NCI-H748 (cell line): ENCODE results near the gene RRAS.

Experiments
- DNase-seq: peaks from one replicate; lab custom pipeline; 2025; ENCODE audit not compliant: unreplicated experiment; lab: John Stamatoyannopoulos, UW

The RRAS gene

GRCh38 chr19:49677231-49677900 is 37.4 kb upstream of the RRAS start, which contains the start of gene PRMT1:
TSS of gene PRMT1 (plus strand) at chr19:49677271. CDS start at chr19:49677281, 10 bp downstream.
- peak; percentile 81 for DNase-seq

DNA sequence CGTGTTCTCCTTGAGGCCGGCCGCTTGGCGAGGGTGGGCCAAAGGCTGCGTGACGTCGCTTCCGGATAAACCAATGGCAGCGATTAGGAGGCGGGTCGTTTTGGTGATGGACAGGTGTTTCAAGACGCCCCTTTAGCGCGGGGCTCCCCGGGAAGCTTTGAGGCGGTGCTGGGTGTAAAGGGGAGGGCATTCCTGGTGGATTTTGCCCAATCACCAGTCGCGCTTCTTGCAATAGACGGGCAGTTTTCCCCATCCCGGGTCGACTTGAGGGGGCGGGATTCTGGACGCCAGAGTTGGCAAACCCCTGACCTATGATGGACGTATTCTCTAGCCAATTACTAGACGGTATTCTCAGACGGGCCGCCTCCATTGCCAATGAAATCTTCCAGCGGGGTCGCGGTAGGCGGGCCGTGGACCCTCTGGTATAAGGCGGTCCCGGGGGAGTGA is 36.9 kb upstream of the RRAS start:
- peak; percentile 100 for DNase-seq

DNA sequence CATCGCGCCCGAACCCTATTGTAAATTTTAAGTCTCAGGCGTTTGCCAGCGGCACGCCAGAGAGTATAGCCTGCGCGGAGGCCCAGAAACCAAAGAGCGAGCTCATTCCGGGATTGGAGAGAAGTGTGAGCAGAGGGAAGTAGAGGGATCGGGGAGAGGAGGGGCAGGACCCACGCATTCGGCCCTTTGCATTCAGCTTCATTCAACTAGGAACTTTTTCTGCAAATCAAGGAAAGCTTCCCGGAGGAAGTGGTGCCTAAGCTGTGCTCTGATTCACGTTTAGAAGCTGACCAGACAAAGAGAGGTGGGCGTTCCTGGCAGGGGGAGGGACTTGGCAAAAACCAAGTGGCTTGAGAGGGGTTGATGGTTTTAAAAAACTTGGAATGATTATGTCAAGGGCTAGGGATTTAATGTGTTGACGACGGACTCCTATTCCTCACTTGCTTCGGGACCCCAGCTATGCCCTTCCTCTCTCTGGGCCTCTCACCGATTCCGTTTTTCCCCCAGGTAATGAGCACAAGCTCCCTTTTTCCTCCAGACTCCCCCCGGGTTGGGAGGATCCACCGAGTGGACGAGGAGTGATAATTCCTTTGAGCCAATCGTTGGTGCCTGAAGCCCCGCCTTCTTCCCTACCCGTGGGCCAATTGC is 36.3 kb upstream of the RRAS start:
- peak; percentile 96 for DNase-seq

- peak; percentile 95 for DNase-seq
Measured at GRCh38 chr19:49672131-49672919, 32.4 kb upstream of the RRAS start.

DNA sequence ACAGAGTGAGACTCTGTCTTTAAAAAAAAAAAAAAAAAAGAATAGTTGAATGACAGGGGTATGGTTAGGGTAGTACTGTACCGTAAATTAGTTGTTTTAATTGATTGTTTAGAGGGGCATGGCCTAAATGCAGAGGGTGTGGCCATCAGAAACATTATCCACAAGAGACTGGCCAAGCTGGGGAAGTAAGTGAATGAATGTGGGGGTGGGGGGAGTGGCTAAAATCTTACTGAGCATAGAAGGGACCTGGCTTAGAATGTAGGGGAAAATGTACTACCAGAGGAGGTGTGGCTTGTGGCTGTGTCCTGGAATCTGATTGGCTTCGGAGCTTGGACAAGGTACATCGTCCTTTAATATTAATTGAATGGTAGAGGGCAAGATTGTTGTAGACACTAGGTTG is 29.6 kb upstream of the RRAS start:
- DNase-seq, result no peak

DNA sequence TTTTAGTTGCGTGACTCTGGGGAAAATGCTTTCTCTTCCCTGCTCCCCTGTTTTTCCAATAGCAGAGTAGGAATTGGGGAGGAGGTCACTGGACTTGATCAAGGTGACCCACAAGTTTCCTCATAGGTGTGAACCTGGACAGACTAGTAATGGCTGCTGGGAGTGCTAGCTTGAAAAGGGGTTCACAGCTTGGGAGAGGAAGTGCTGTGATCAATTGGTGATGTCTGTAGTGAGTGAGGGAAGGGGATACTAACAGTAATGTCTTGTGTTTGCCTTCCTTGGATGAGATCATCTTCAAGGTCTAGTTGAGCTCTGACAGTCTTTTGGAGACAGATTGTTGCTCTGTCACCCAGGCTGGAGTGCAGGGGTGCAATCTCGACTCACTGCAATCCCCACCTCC is 27.5 kb upstream of the RRAS start:
- no peak for DNase-seq

- no peak for DNase-seq
Measured at GRCh38 chr19:49666120-49666444, 26.1 kb upstream of the RRAS start.

DNA sequence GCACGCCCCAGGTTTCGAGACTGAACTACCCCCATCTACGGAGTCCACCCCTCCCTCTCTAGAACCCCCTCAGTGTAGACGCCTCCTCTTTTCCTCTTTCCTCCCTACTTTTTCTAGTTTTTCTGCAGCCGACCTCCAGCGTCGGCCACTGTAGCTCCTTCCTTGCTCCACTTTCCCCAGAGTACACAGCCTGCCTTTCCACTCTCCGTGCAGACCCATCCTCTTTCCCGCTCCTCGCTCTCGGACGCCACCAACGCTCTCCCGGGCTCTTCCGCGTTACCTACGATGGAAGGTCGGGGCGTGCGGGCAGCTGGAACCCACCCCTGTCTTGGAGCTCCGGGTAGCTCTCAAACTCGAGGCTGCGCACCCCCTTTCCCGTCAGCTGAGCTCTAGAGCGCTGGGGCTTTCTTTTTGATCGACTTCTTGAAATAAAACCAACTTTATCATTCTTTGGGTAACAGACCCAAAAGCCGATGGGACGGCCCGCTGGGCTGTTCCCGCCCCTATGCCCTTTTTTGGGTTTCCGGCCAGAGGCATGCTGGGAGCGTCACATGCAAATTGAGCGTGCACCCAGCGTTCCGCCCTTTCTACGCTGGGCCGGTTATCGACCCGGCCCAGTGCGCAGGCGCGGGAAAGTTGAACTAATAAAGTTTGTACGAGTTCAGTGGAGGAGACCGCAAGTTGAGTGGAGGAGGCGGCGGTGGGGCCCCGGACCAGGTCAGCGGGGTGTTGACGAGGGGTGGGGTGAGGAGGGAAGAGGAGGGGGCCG is 25.6 kb upstream of the RRAS start, which contains the start of the genes BCL2L12 and IRF3:
Gene BCL2L12 (plus strand): TSS at position 583 of the 769 bp plus-strand sequence. CDS start 760 bp downstream, outside the sequence.
Gene IRF3 (minus strand): TSS at position 507 of the 769 bp plus-strand sequence. CDS start 1,019 bp downstream, outside the sequence.
- peak; percentile 94 for DNase-seq

DNA sequence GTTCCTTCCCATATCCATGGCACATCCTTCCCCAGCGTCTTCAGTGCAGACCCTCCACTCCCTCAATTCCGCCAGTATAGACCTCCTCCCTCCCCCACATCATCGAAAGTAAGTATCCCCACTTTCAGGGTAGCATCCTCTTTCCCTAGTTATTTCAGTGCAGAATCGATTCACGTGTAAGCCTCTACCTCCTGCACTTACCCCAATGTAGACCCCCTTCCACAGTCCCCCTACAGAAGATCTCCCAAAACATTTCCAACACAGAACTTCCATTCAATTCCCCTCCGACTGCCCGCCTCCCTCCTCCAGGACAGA is 25.1 kb upstream of the RRAS start:
- no peak for DNase-seq

DNA sequence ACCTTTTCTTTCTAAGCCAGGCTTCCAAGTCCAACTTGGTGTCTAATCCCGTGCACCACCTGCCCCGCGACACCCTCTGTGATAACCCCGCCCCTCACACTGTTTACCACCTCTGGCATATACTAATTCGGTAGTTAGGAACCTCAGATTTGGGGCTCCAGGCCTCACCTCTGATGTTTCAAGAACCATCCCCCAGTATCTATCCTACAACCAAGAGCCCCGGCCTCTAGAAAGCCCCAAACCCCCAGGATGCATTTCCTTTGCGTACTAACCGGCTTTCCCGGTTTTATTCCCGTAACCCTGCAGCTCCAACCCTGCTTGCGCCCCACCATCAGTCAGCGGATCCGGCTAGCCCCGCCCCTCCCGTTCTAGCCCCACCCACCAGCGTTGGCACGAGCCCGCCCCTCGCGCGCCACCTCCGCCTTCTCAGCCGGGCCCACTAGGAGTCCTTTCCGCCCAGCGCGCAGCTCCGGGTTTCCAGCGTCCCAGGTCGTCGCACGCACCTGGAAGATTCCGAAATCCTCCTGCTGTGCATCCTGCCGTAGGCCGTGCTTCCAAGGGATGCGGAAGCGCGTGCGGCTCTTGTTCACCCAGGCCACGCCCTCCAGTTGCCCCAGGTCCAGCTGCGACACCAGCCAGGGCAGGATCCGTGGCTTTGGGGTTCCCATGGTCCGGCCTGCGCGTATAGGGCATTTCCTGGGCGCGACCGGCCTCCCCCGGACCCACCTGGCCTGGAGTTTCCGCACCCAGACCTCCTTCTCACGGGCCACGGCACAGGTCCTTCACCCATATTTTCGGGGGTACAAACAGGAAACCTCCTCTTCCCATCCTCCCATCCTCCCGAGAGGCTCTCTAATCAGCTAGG is 24.5 kb upstream of the RRAS start:
- peak; percentile 94 for DNase-seq

DNA sequence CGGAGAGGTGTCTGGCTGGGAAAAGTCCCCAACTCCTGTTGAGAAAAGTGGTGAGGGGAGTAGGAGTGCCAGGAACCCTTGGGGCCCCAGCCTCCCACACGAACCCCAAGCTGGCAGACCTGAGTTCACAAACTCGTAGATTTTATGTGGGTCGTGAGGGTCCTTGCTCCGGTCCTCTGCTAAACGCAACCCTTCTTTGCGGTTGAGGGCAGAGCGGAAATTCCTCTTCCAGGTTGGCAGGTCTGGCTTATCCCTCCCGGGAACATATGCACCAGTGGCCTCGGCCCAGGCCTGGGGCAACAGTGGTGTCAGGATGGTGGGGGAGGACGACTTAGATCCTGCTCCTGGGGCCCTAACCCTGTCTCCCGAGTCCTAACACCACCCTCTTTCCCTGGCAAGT is 23.3 kb upstream of the RRAS start:
- DNase-seq, result no peak

DNA sequence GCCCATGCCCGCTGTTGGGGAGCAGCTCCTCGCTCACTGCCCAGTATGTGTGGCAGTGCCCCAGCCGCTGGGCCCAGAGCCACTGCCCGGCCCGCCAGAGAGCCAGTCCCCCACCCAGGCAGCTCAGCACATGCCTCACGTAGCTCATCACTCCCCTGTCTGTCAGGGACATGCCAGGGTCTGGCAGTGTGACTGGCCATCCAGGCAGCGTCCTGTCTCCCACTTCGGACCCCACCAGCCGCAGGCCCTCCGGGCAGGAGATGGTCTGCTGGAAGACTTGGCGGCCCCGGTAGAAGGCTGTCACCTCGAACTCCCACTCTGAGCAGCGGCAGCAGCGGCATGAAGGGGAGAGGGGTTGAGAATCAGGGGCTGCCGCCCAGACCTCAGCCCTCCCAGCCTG is 22.1 kb upstream of the RRAS start:
- DNase-seq, result no peak

DNA sequence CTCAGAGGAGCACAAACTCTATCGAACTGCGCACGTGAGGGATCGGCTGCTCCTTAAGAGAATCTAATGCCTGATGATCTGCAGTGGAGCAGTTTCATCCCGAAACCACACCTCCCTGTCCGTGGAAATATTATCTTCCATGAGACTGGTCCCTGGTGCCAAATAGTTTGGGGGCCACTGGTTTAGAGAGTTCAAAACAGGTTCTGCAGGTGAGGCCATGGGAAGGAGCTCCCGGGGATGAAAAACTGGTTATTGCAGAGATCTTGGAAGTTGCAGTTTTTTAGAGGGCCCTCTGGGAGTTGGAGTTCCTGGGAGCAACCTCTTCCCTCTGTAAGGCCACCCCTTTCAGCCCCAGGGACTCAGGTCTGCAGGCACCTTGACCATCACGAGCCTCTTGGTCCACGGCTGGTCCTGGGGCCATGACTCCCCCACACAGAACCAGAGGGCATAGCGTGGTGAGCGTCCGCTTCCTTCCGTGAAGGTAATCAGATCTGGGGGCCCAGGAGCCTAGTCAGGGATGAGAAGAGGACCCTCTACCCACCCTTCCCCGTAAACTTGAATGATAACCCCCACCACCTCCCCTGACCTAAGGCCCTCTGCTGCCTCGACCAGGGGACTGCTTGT is 20.5 kb upstream of the RRAS start:
- no peak for DNase-seq

GRCh38 chr19:49658566-49659442 is 18.9 kb upstream of the RRAS start:
- DNase-seq, result no peak

DNA sequence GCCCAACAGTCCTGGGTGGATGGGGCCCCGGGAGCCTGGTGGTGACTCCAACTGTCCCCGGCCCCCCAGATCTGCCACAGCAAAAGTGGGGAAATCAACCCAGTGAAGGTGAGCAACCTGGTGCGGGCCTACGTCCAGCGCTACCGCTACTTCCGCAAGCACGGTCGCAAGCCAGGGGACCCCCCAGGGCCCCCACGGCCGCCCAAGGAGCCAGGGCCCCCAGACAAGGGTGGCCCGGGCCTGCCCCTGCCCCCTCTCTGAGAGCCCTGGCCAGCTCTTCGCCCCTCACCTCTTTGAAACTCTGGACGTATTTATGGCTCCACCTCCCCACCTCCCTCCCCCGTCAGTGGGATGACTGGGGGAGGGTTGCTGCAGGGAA is 18.2 kb upstream of the RRAS start:
- DNase-seq, result no peak

DNA sequence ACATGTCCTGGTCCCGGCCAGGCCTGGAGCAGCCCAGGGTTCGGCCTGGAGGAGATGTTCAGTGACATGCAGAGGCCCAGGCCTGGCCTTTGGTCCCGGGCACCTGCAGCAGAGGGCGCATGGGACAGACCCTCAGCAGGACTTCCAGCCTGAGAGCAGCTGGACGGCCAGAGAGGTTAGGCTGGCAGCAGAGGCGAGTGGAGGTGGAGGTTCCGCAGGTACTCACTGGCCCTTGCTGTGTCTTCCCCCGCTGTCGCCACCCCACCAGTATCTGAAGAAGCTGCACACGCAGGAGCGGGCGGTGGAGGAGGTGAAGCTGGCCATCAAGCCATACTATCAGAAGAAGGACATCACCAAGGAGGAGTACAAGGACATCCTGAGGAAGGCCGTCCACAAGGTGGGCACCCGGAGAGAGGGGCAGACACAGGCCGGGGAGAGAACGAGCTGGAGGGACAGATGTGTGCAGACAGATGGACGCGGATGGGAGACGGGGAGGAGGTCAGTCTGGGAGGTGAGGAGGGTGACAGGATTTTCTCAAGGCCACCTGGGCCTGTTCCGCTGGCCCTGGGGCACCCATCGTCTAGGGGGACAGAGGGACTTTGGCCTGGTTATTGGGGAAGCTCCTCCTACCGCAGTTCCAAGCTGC is 17.7 kb upstream of the RRAS start:
- DNase-seq, result no peak

DNA sequence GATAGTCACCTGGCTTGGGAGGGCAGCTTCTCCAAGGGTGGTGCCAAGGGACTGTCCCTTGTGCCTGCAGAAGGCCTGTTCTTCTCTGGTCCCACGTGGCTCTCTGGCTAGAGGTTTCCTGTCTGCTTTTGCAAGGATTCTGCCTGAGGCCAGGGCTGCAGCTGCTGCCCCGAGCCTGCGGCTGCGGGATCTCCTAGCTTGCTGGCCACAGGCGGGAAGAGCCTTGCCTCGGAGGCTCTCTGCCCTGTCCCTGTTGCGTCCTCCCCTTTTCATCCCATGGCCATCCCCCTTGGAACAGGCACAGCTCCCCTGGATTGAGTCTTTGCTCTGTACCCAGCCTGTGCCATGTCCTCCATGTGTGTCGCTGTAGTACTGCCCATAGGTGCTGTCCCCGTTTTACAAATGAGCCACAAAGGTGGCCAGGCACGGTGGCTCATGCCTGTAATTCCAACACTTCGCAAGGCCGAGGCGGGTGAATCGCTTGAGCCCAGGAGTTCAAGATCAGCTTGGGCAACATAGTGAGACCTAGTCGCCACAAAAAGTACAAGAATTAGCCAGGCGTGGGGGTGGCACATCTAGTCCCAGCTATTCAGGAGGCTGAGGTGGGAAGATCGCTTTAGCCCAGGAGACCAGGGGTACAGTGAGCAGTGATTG is 16.6 kb upstream of the RRAS start:
- no peak for DNase-seq
